Activated naive CD4-positive, alpha-beta T cell treated with anti-CD3 and anti-CD28 coated beads, Interleukin-2, amount 50 U/mL, for 24 hours (primary cell): ENCODE measurements around the gene LEFTY2.

Experiments used
- H3K27ac Mint-ChIP-seq: one replicate; pipeline ENCODE4 v1.8.0; 2021; ENCODE audit warnings: mild to moderate bottlenecking, mixed read lengths
- H3K27me3 Mint-ChIP-seq: one replicate; pipeline ENCODE4 v1.8.0; 2021; ENCODE audit warnings: mixed read lengths
- H3K36me3 Mint-ChIP-seq: one replicate; pipeline ENCODE4 v1.8.0; 2021; ENCODE audit warnings: mixed read lengths
- H3K4me1 Mint-ChIP-seq: one replicate; pipeline ENCODE4 v1.8.0; 2021; ENCODE audit warnings: mixed read lengths
- H3K4me3 Mint-ChIP-seq: one replicate; pipeline ENCODE4 v1.8.0; 2021; ENCODE audit warnings: mild to moderate bottlenecking, mixed read lengths
- H3K9me3 Mint-ChIP-seq: one replicate; pipeline ENCODE4 v1.8.0; 2021; ENCODE audit warnings: mixed read lengths

LEFTY2 gene

GRCh38 chr1:225887030-225887314 lies 54.0 kb downstream of the LEFTY2 start:
- Mint-ChIP-seq H3K27me3 (no peaks in the 10 kb centered on the region), H3K9me3 (no peaks in the 10 kb centered on the region), H3K4me3 (no peak overlapping the region), H3K4me1 (peaks cover 32% of the 10 kb centered on the region), H3K36me3 (no peaks in the 10 kb centered on the region), H3K27ac (no peak overlapping the region)
